GM12801 (cell line): ENCODE results near the gene CDON.

Experiments used
- CTCF ChIP-seq: IDR thresholded peaks from one replicate; pipeline ENCODE4 v1.5.1; 2011; ENCODE audit warnings: control low read depth; ENCODE audit not compliant: insufficient read length; ENCODE audit errors: extremely low read depth

The CDON gene

GRCh38 chr11:126061707-126062678 lies 673 bp downstream of the CDON start:
- no peak for TF ChIP-seq CTCF

- TF ChIP-seq CTCF = no peak
Measured at GRCh38 chr11:126060757-126061171, 1.9 kb downstream of the CDON start.

GRCh38 chr11:126059238-126059781 lies 3.4 kb downstream of the CDON start:
- TF ChIP-seq CTCF = no peak

GRCh38 chr11:126058105-126058874 lies 4.4 kb downstream of the CDON start:
- no peak for TF ChIP-seq CTCF

- no peak for TF ChIP-seq CTCF
Measured at GRCh38 chr11:126054882-126055281, 7.8 kb downstream of the CDON start.

- TF ChIP-seq CTCF = no peak
Measured at GRCh38 chr11:126054408-126054807, 8.3 kb downstream of the CDON start.
